SK-N-SH (cell line): ENCODE data around the gene RAI1.

Experiments used
- CHD2 ChIP-seq: fragments of 150-350 bp; IDR thresholded peaks from 2 replicates; pipeline ENCODE4 v1.6.1; 2018; ENCODE audit warnings: low read length; ENCODE audit not compliant: partially characterized antibody
- CTCF ChIP-seq: fragments of 200-600 bp; sonication (generic); IDR thresholded peaks from 2 replicates; pipeline ENCODE4 v1.6.1; 2017; ENCODE audit warnings: antibody characterized with exemption, mild to moderate bottlenecking, moderate library complexity
- TF ChIP-seq, protein P1 (sequence below): IDR thresholded peaks from 2 replicates; pipeline ENCODE4 v1.4.0; 2012; ENCODE audit warnings: low read depth

GRCh38 chr17:17800504-17801021 lies 119.3 kb downstream of the RAI1 start:
- TF ChIP-seq CHD2 (no peak), CTCF (no peak)
- TF ChIP-seq, protein P1, sequence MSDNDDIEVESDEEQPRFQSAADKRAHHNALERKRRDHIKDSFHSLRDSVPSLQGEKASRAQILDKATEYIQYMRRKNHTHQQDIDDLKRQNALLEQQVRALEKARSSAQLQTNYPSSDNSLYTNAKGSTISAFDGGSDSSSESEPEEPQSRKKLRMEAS: no peak
